HG03520 (cell line): ENCODE data around the gene BRPF3.

Experiments used
- ATAC-seq: cut with Tn5 transposase; IDR thresholded peaks from one replicate; pipeline ENCODE4 v1.9.1; 2021; ENCODE audit warnings: mild to moderate bottlenecking, moderate library complexity; ENCODE audit not compliant: unreplicated experiment

Gene BRPF3

DNA sequence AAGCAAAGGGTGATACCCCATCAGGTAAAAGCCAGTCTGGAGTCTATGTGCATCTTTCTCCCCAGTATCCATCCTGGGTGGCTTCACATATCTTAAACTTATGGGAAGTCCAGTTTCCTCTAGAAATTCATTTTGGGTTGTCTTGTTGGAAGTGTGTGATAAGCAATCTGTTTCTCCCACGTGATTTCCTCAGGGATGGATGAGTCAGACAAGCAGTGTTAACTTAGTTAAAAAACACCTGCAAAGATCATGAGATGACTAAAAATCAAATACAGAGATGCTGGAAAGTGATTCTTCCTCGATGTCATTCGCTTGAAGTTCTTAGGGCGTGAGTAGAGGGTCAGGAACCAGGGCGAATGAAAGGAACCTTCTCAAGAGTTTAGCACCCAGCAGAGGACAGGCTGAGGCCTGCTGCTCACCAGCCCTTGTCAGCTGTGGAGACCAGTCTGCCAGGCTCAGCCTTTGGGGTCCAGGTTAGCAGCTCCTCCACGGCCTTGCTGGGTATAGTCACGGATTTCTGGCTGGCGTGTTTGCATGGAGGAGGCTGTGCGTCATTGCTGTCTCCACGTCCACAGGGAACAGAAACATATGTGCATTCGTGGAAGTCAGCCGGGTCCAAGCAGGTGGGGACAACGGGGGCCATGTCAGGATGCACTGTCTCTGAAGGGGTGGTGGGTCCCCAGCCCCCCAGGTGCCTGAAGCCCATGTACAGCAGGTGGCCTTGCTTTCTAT lies 70.5 kb downstream of the BRPF3 start:
- no peak for ATAC-seq

DNA sequence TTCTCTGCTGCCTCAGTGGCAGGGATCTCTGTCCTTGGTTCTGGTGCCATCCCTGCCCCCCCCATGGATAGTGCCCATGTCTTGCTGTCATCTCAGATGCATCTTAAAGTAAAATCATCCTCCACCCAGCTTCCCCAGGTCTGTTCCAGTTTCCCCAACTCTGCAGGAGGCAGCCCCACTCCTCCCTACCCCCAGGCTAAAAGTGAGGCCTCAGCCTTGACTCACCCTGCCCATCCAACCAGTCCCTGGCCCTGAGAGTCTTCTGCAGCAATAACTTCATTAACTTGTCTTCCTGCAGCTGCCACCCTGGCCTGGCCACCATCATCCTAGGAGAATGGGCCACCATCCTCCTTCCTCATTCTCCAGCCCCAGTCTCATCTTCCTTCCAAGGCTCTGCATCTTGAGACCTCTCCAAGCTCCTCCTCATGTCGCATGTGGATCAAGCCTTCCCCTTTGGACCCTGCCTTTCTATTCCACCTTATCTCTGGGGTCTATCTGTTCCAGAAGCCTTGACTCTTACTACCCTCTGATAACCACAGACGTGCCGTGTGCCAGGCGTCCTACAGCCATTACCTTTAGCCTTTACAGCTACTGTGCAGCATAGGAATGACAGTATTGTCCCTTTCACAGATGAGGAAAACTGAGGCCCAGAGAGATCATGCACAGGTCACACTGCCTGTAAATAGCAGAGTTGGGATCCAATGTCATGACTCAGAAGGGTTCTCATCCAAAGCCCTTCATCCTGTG lies 71.4 kb downstream of the BRPF3 start:
- ATAC-seq: no peak

DNA sequence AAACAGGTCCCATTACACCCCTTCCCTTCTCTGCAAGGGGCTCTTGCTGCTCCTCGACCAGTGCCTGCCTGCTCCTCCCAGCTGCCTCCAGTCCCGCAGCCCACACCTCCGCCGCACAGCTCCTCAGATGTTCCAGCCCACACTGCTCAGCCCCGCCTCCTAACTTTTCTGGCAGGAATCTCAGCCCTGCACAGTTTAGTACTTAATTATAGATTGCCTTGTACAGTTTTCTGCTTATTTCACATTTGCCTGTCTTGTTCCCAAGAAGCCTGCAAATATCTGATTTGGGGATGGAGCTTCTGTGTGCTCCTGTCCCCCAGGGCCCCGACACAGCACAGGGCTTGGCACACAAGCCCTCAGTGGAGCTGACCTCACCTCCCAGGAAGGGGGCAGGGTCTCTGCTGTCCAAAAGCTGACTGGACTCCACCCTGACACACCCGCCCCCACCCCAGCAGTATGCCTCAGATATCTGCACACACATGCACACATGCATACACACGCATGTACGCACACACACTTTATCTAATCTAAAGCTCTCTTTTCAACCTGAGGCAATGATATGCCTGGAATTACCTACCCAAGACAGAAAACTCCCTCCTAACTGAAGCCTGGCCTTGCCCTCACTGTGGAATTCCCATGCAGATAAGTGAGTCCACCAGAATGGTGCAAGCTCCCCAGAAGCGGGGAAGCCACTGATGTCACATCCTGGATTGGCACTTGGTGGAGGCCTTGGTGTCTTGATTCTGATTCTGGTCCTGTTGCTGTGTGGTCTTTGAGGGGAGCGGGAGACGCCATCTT lies 72.1 kb downstream of the BRPF3 start:
- ATAC-seq: no peak

GRCh38 chr6:36269834-36270705 lies 73.5 kb downstream of the BRPF3 start, which contains the start of gene PNPLA1:
Gene PNPLA1 (plus strand): TSS chr6:36270060. CDS start chr6:36270460, 400 bp downstream.
- ATAC-seq: no peak

DNA sequence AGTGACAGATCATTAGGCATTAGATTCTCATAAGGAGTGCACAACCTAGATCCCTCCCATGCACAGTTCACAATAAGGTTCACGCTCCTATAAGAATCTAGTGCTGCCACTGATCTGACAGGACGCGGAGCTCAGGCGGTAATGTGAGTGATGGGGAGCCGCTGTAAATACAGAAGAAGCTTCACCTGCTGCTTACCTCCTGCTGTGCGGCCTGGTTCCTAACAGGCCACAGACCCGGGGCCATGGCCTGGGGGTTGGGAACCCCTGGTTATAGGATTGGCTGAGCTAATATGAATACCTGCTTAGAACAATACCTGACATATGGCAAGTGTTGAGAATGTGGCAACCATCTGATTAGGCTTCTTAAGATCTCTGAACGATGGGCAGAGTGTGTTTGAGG lies 75.7 kb downstream of the BRPF3 start:
- ATAC-seq: no peak

- no peak for ATAC-seq
These were observed 76.5 kb downstream of the BRPF3 start for GRCh38 chr6:36273067-36273466.

DNA sequence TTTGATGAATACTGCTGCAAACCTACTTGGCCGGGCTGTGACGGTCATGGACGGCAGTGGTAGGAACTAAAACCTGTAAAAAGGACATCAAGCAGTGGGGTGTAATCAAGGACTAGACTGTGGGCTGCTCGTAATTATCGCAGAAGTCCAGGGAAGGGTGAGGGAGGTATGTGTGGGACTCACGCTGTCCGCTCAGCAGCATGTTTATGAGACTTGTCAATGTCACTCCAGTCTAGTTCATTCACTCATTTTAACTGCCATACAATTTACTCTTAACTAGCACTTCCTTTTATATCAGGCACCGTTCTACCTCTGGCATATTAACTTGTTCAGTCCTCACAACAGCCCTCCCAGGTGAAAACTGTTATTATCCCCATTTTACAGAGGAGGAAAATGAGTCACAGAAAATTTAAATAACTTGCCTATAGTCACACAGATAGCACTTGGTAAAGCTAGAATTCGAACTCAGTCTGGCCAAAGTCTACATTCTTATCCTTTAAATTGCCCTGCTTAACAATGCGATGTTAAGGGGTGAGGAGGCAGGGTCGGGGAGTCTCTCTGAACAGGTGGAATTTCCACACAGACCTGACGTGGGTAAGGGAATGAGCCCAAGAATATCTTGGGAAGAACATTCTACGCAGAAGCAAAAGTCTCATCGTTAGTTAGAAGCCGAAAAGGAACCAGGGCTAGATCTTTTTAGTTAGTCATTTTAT lies 77.4 kb downstream of the BRPF3 start:
- no peak for ATAC-seq

- ATAC-seq: no peak
These were observed 80.3 kb downstream of the BRPF3 start for GRCh38 chr6:36276581-36277536.

- ATAC-seq: no peak
These were observed 81.5 kb downstream of the BRPF3 start for GRCh38 chr6:36277946-36278470.

GRCh38 chr6:36280467-36280866 lies 83.9 kb downstream of the BRPF3 start:
- ATAC-seq: no peak

GRCh38 chr6:36280983-36281382 lies 84.4 kb downstream of the BRPF3 start:
- ATAC-seq: no peak
